Breast epithelium (tissue), 4 donors: ENCODE data around the gene RNF10. TPM values are rescaled to one million over a fixed set of nuclear protein-coding genes. Genes with fewer than 3 reads are reported as not detected.
A peak's percentile ranks its signal among the peaks of the same experiment; 100 is the strongest.

ENCODE experiments used
- DNase-seq, 2 donors: peaks; one replicate each; pipeline ENCODE4 v3.0.0-alpha.2; 2019; ENCODE audit warnings: low spot score in 2 of 2
- H3K27ac ChIP-seq, 2 donors: fragments of 200-600 bp; sonication (generic) in 1 of 2; one replicate each; pipeline ENCODE4 v1.5.1; 2016 to 2019; ENCODE audit warnings: mild to moderate bottlenecking in 1 of 2
- H3K27me3 ChIP-seq, 2 donors: fragments of 200-600 bp; sonication (generic) in 1 of 2; one replicate each; pipeline versions ENCODE4 v1.5.1 to v1.6.0; 2017 to 2019; ENCODE audit warnings: control low read depth in 1 of 2, mild to moderate bottlenecking in 1 of 2
- H3K36me3 ChIP-seq: fragments of 200-600 bp; one replicate; pipeline ENCODE4 v1.5.1; 2019
- H3K4me1 ChIP-seq, 2 donors: fragments of 200-600 bp; sonication (generic); one replicate each; pipeline ENCODE4 v1.5.1; 2016 to 2019; ENCODE audit warnings: control low read depth in 1 of 2
- H3K4me3 ChIP-seq, 3 donors: fragments of 200-600 bp; sonication (generic); 1 replicate in 2 of 3; 2 replicates in 1 of 3; pipeline ENCODE4 v1.5.1; 2016 to 2019; ENCODE audit warnings: mild to moderate bottlenecking in 3 of 3, moderate library complexity in 2 of 3
- H3K9me3 ChIP-seq, 2 donors: fragments of 200-600 bp; sonication (generic) in 1 of 2; one replicate each; pipeline ENCODE4 v1.5.1; 2016 to 2019; ENCODE audit warnings: control low read depth in 1 of 2
- POLR2A ChIP-seq: fragments of 450-650 bp; IDR thresholded peaks from one replicate; pipeline ENCODE4 v1.6.1; 2016; ENCODE audit warnings: antibody characterized with exemption, mild to moderate bottlenecking, moderate library complexity
- POLR2AphosphoS5 ChIP-seq, 3 donors: sonication (generic); formaldehyde crosslinking; IDR thresholded peaks; one replicate each; pipeline ENCODE4 v1.6.1; 2017; ENCODE audit warnings: antibody characterized with exemption in 3 of 3
- intact Hi-C: fragments of 100-400 bp; cut with DNase I; formaldehyde crosslinking; loops from one replicate; pipeline ENCODE4 v1.15.1; 2023; ENCODE audit warnings: low total_unique reads
- total RNA-seq, 3 donors: library from RNA; depleted of rRNA; stranded (reverse); fragments of >200 nt; gene quantifications; one replicate each; pipeline ENCODE4 v1.1.0, GENCODE V29; 2016
- TF ChIP-seq, protein P1 (sequence below), 3 donors: fragments of 450-650 bp; IDR thresholded peaks; one replicate each; pipeline ENCODE4 v1.5.1; 2016 to 2017; ENCODE audit warnings: antibody characterized with exemption in 3 of 3, mild to moderate bottlenecking in 3 of 3, moderate library complexity in 3 of 3

Gene RNF10
- total RNA-seq, 3 donors from 2014 or later, result 112 to 164 (median 149) TPM

DNA sequence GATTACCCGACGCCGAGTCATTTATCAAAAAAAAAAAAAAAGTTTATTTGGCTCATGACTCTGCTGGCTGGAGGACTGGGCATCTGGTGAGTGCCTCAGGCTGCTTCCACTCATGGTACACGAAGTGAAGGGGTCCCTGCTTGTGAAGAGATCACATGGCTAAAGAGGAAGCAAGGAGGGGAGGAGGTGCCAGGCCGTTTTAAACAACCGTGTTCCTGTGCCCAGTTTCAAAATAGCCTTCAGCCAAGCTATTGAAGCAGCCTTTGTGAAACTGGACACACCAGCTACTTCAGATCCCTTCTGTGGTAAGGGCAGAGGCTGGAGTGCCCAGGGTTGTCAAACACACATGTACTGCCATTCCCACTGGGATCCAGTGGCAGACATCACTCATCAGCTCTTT, 39.4 kb downstream of the RNF10 start:
- peak overlapping the region; percentile 6 to 17 for H3K27ac ChIP-seq
- peaks cover 20% of the 10 kb centered on the region for H3K36me3 ChIP-seq
- no peak for DNase-seq
- no peak overlapping the region for H3K4me3 ChIP-seq
- intact Hi-C loops, result no loop called here
- H3K27me3 ChIP-seq, result no peaks in the 10 kb centered on the region
- TF ChIP-seq POLR2AphosphoS5 (IDR thresholded peaks at IDR 0.05), result no peak
- no peak for TF ChIP-seq POLR2A
- TF ChIP-seq, protein P1, sequence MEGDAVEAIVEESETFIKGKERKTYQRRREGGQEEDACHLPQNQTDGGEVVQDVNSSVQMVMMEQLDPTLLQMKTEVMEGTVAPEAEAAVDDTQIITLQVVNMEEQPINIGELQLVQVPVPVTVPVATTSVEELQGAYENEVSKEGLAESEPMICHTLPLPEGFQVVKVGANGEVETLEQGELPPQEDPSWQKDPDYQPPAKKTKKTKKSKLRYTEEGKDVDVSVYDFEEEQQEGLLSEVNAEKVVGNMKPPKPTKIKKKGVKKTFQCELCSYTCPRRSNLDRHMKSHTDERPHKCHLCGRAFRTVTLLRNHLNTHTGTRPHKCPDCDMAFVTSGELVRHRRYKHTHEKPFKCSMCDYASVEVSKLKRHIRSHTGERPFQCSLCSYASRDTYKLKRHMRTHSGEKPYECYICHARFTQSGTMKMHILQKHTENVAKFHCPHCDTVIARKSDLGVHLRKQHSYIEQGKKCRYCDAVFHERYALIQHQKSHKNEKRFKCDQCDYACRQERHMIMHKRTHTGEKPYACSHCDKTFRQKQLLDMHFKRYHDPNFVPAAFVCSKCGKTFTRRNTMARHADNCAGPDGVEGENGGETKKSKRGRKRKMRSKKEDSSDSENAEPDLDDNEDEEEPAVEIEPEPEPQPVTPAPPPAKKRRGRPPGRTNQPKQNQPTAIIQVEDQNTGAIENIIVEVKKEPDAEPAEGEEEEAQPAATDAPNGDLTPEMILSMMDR (IDR thresholded peaks at IDR 0.05), result no peak
- no peaks in the 10 kb centered on the region for H3K9me3 ChIP-seq
- H3K4me1 ChIP-seq, result no peaks in the 10 kb centered on the region

DNA sequence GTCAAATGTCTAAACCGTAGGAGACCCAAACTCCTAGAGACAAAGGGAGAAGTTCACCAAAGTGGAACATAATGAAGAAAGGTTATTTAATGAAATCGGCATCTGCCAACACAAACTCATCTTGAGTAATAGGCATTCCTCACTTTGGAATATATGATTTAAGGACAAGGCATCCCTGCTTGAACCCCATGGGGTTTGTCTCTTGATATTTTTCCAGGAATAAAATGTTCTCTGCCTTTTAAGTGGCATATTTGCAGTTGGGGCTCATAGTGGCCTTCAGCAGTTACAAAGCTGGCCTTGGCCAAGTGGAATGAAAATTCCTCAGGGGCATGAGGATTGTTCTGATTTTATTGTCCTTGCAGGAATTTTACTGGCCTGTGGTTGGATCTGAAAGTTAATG, 40.0 kb downstream of the RNF10 start:
- Histone ChIP-seq H3K36me3 (peaks cover 20% of the 10 kb centered on the region), H3K27me3 (no peaks in the 10 kb centered on the region), H3K27ac (peak overlapping the region in 1 of 2 donors; percentile 6), H3K9me3 (no peaks in the 10 kb centered on the region), H3K4me3 (no peak overlapping the region), H3K4me1 (no peaks in the 10 kb centered on the region)
- no peak for TF ChIP-seq POLR2A
- TF ChIP-seq POLR2AphosphoS5 (IDR thresholded peaks at IDR 0.05), result no peak
- TF ChIP-seq, protein P1 (IDR thresholded peaks at IDR 0.05), result no peak
- no peak for DNase-seq
- intact Hi-C loops, result no loop called here

DNA sequence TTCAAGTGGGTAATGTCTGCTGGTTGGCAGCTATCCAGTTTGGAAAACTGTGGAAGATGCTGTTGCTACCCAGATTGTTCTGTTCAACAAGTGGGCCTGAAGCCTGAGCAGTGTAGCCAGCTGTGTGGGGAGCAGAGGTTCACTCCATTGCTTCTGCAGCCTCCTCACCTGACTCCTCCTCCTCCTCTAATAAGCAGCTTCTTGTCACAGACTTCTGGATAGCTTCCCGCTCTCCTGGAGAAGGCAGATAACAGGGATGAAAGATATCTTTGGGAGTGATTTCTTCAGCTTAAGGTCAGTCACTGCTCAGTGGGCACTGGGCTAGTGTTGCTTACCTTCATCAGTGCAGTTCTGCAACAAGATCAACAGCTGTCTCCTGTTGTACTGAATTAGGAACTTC, 45.0 kb downstream of the RNF10 start:
- Histone ChIP-seq H3K36me3 (peaks cover 10% of the 10 kb centered on the region), H3K4me1 (peaks cover 0 to 5% of the 10 kb centered on the region in 2 donors), H3K27me3 (no peaks in the 10 kb centered on the region), H3K9me3 (no peaks in the 10 kb centered on the region), H3K4me3 (no peak overlapping the region), H3K27ac (no peak overlapping the region)
- intact Hi-C loops, result loop anchor here (5.0 kb wide), 1 partner anchor 523 kb away; no protein-coding TSS in a partner anchor
- DNase-seq, result no peak
- TF ChIP-seq POLR2A (no peak), POLR2AphosphoS5 (IDR thresholded peaks at IDR 0.05) (no peak)
- TF ChIP-seq, protein P1 (IDR thresholded peaks at IDR 0.05), result no peak

DNA sequence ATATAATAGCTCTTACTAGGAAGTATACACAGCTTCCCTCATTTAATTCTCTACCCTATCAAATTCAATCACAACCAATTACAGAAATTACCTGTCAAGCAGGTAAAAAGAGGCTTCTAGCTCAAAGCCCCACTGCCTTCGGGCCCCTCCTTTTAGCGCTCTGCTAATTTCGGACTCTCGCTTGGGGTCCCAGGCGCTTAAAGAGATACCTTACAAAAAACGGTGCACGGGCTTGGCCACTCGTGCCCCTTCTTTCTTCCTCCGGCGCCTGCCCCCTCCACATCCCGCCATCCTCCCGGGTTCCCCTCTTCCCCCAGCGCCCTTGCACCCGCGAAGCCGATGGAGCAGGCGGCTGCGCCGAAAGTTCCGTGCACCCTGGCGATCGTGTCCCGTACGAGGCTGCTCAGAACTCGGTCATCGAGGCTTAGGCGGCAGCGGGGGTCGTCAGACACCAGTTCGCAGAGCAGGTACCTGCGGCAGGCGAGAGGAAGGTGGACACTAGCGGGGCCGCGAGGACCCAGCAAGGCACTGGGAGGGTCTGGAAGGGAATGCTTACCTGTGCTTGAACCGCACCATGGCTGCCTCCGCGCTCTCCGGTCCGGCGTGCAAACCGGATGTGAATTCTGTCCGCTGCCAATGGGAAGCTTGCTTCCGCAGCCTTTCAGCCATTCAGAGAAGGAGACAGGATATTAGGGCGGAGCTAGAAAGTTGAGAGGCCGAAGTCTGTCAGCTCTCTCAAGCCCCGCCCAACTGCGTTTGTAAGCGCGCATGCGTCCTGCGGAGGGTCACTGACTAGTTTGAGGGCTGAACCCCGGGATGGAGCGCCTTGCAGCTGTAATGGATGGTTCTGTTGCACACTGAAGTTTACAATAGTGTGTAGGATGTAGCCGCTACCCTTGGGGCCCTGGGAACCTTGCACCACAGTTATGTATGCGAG, 46.9 kb downstream of the RNF10 start, which contains the start of gene POP5:
POP5 (minus strand) TSS at position 616 of the 937 bp plus-strand sequence; CDS start at position 576, 40 bp downstream.
- Histone ChIP-seq H3K27ac (peak within 1 kb of the TSS; percentile 62 to 71), H3K27me3 (no peaks in the 10 kb centered on the region), H3K36me3 (peaks cover 4% of the 10 kb centered on the region), H3K4me1 (peaks cover 0 to 5% of the 10 kb centered on the region in 2 donors), H3K4me3 (peak within 1 kb of the TSS; percentile 71 to 92 (median 81)), H3K9me3 (no peaks in the 10 kb centered on the region)
- intact Hi-C loops, result no loop called here
- peak; percentile 94 to 97 for DNase-seq
- TF ChIP-seq, protein P1 (IDR thresholded peaks at IDR 0.05), result no peak
- peak; percentile 53 to 86 (median 81) for TF ChIP-seq POLR2AphosphoS5 (IDR thresholded peaks at IDR 0.05)
- no peak for TF ChIP-seq POLR2A

DNA sequence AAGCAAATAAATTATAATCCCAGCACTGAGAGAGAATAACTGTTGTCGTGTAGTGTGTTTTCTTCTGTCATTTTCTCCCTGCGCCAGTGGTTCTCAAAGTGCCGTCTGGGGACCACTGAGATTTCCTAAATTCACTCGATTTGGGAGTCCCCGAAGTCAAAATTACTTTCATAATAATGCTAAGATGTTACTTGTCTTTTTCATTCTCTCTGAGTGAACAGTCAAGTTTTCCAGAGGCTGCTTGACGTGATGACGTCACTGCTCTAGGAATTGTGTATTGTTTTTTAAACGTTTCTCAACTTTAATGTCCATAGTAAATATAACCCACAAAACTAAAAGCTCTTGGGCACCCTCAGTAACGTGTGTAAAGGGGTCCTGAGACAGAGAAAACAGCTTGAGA, 47.8 kb downstream of the RNF10 start:
- H3K9me3 ChIP-seq, result no peaks in the 10 kb centered on the region
- H3K27ac ChIP-seq, result peak overlapping the region; percentile 62 to 71
- no peaks in the 10 kb centered on the region for H3K36me3 ChIP-seq
- intact Hi-C loops, result no loop called here
- TF ChIP-seq, protein P1 (IDR thresholded peaks at IDR 0.05), result no peak
- TF ChIP-seq POLR2A, result no peak
- no peak for TF ChIP-seq POLR2AphosphoS5 (IDR thresholded peaks at IDR 0.05)
- no peaks in the 10 kb centered on the region for H3K27me3 ChIP-seq
- H3K4me3 ChIP-seq, result peak overlapping the region; percentile 71 to 92 (median 81)
- peaks cover 0 to 5% of the 10 kb centered on the region in 2 donors for H3K4me1 ChIP-seq
- no peak for DNase-seq
